T-helper 2 cell (primary cell): Measurements from ENCODE around the gene NUDT22.
A peak's percentile ranks its signal among the peaks of the same experiment; 100 is the strongest.

Experiments used
- DNase-seq, 5 experiments: peaks; one replicate each; pipeline versions ENCODE4 v3.0.0 to v3.0.0-alpha.2; 2012 to 2022

Gene NUDT22

DNA sequence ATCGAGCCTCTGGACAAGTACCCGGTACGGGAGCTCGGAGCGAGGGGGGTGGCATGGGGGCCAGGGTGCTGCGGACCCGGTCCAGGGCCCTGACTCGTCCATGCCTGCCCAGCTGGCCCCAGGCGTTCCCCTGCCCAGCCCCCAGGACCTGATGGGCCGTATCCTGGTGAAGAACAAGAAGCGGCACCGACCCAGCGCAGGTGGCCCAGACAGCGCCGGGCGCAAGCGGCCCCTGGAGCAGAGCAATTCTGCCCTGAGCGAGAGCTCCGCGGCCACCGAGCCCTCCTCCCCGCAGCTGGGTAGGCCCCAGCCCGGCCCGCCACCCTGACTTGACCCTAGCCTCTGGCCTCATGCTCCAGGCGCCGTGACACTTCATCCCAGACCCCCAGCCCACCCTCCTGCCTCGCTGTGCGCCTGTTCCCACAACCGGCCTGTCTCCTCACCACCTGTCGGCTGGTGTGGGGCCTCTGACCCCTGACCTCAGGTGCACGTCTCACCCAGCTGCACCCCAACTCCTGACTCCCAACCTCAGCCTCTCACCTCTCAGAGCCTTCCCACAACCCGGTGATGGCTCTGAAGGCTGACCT lies 33.0 kb downstream of the NUDT22 start:
- no peak for DNase-seq

DNA sequence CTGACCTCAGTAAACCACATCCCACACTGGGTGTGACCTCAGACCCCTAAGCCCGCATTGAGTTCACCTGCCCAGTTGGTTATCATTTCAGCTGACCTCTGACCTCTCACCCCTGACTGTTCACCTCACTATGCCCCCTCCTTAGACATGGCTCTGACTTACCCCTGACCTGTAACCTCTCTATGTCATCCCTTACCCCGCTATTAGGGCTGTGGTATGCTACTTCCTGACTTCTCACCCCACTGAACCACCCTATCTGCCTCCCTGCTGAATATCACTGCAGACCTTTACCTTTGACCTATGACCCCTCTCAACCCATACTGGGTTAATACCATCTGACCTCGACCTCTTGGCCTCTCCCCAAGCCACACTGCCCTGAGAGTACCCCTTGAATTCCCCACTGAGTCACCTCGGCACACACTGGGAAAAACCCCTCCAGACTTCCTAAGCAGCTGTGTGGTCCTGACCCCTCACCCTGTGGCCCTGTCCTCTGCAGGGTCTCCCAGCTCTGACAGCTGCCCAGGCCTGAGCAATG lies 33.5 kb downstream of the NUDT22 start:
- DNase-seq, result no peak

DNA sequence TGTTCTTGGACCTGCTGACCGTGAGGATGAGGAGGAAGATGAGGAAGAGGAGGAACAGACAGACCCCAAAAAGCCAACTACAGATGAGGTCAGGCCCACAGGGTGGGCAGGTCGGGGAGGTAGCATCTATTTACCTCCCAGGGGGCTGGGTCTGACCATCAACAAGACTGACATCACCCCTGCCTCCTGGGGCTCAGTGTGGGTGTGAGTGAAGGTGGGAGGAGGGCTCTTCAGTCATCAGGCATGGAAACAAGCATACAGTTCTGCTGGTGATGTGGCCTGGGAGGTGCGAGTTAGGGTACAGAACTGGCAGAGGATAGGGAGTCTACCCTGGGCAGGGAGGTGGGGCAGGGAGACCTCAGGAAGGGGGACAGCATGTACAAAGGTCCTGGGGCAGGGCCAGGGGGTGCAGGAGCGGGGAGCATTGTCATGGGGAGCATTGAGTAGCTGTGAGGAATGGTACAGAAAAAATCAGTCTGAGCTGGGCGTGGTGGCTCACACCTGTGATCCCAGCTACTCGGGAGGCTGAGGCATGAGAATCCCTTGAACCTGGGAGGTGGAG lies 34.2 kb downstream of the NUDT22 start:
- DNase-seq, result no peak

DNA sequence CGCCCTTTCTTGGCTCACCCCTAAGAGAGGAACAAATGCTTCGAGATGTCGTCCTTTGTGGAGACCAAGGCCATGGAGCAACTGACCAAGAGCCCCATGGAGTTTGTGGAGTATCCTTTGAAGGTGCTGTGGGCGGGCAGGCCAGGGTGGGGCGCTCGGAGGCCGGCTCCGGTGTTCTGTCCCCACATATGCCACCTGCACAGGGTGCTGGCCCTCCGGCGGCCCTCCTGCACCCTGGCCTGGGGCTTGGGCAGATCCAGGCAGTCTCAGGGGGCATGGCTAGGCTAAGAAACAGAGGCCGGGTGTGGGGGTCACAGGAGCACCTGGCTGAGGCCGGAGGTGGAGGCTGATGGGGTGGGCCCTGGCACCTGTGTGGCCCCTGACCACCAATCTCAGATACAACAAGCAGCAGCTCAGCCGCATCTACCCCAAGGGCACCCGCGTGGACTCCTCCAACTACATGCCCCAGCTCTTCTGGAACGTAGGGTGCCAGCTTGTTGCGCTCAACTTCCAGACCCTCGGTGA lies 35.5 kb downstream of the NUDT22 start:
- DNase-seq, result no peak

DNA sequence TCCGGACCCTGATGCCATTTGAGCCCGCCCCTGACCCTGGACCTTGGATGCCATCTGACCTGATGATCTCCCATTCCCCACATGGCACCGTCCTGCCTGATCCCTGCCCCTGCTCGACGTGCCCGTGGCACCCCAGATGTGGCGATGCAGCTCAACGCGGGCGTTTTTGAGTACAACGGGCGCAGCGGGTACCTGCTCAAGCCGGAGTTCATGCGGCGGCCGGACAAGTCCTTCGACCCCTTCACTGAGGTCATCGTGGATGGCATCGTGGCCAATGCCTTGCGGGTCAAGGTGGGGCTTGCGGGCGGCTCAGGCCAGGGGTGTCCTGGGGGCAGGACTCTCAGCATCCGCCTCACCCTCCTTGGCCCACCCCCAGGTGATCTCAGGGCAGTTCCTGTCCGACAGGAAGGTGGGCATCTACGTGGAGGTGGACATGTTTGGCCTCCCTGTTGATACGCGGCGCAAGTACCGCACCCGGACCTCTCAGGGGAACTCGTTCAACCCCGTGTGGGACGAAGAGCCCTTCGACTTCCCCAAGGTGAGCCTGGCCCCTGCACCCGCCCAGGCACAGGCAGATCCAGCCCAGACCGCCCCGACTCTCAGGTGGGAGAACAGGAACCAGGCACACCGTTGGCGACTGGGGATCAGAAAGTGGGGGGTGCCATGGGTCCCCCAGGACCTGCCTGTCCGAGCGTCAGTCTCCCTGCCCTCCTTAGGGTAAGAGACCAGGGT lies 36.4 kb downstream of the NUDT22 start:
- DNase-seq, result peak in 1 of 5 experiments; percentile 2

DNA sequence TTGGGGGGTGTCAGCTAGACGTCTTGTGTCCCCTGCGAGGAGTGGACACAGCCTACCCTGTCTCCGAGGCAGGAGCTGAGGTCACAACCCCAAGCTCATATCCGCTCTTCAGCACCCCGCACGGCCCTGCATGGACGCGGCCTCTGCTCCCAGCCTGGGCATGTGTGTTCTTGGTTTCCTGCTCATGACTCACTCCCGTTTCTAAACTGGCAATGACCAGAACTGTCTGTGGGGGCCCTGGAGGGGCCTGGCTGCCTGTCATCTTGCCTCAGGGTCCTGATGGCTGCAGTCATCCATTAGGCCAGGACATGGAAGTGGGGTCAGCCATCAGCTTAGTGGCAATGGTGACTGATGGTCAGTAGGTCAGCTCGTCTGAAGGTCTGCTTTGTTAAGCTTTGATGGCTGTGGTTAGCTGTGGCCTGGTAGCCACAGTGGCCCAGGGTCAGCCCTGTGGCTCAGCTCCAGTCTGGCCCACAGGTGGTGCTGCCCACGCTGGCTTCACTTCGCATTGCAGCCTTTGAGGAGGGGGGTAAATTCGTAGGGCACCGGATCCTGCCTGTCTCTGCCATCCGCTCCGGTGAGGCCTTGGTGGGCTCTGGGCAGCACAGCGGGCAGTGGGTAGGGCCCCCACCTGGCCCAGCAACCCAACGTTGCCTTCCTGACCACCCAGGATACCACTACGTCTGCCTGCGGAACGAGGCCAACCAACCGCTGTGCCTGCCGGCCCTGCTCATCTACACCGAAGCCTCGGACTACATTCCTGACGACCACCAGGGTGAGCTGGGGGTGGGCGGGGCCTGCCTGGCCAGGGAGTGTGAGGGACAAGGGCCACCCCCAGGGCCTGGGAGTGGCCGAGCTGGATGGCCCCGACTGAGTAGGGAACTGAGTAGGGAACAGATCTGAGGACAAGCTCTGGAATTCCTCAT lies 37.2 kb downstream of the NUDT22 start:
- DNase-seq, result no peak

DNA sequence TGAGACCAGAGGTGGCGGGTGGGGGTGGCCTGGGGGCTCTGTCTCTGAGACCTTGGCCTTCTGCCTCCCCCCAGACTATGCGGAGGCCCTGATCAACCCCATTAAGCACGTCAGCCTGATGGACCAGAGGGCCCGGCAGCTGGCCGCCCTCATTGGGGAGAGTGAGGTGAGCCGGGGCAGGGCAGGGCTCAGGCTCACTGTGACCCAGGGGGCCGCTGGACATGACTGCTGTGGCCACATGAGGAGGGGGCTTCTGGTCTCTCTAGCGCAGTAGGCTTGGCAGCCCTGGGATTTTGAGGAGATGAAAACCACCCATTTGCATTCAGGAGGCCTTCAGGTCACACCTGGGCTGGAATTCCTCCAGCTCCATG lies 37.9 kb downstream of the NUDT22 start:
- DNase-seq, result no peak

DNA sequence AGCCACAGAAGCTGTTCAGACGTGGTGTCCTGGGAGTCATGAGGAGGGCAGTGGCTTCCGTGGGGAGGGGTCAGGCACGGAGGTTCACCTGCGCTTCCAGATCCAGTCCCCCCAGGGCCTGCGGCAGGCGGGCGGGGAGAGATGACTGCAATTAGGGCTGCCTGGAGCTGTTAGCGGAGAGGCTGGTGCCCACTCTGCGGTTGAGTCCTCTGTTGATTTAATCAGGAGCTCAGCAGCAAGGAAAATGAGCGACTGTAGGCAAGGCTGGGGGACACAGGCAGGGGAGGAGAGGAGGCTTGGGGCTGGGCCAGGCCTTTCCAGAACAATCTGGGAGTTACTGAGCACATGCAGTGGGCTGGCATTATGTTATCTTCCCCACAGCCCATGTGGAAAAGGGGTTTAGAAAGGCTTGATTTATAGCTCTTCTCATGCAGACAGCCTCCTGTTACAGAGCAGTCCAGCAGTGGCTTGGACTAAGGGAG lies 38.3 kb downstream of the NUDT22 start:
- no peak for DNase-seq

DNA sequence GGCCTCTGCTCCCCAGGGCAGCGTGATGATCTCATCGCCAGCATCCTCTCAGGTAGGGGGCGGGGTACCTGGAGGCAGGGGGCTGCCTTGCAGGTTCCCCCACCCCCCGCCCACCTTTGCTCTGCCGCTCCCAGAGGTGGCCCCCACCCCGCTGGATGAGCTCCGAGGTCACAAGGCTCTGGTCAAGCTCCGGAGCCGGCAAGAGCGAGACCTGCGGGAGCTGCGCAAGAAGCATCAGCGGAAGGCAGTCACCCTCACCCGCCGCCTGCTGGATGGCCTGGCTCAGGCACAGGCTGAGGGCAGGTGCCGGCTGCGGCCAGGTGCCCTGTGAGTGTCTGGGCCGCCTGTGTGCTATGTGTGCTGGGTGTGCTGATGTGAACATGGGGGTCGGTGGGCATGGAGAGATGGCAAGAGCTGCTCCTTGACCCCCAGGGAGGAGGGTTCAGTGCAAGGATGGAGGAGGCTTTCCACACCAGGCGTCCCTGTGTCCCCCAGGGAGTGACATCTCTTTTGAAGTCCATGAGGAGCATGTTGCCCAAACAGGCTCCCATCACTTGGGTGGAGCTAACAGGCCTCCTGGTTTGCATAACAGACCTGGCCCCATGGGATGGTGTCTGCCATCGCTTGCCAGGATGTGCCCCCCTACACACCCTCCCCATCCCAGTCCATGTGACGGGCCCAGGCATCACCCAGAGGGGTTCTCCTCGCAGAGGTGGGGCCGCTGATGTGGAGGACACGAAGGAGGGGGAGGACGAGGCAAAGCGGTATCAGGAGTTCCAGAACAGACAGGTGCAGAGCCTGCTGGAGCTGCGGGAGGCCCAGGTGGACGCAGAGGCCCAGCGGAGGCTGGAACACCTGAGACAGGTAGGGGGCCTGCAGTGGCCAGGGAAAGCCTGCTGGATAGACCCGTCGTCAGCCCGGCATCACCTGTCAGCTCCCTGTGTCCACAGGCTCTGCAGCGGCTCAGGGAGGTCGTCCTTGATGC lies 39.4 kb downstream of the NUDT22 start:
- no peak for DNase-seq

DNA sequence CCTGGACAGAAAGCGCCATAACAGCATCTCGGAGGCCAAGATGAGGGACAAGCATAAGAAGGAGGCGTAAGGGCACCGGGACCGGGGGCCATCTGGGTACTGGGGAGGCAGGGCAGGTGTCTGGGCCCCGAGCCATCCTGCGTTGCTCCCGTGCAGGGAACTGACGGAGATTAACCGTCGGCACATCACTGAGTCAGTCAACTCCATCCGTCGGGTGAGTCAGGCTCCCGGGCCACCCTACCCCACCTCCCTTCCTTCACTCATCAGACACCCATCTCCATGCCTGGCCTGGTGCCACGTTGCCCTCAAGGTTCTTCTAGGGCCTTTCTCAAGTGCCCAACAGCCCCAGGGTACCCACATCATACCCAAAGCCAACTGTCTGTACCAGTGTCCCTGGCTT lies 40.3 kb downstream of the NUDT22 start:
- DNase-seq, result no peak

DNA sequence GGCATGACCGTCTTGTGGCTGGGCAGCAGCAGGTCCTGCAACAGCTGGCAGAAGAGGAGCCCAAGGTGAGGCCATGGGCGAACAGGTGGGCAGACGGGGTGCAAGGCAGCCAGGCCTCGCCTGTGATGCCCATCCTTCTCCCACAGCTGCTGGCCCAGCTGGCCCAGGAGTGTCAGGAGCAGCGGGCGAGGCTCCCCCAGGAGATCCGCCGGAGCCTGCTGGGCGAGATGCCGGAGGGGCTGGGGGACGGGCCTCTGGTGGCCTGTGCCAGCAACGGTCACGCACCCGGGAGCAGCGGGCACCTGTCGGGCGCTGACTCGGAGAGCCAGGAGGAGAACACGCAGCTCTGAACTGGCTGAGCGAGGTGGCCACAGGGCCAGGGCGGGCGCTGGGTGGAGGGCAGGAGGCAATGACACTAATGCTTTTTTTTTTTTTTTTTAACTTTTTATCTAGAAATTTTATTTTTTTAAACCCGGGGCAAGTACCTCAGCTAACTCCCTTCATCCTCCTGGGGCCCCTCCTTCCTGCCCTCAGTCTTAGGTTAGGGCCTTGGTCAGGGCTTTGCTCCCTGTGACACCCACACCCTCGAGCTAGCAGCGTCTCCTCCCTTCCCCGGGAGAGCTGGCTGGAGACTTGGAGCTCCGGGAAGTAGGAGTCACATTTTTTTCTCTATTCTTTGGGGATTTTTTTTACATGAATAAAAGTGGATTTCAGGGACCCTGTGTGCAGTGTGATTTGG lies 41.3 kb downstream of the NUDT22 start:
- DNase-seq, result no peak

DNA sequence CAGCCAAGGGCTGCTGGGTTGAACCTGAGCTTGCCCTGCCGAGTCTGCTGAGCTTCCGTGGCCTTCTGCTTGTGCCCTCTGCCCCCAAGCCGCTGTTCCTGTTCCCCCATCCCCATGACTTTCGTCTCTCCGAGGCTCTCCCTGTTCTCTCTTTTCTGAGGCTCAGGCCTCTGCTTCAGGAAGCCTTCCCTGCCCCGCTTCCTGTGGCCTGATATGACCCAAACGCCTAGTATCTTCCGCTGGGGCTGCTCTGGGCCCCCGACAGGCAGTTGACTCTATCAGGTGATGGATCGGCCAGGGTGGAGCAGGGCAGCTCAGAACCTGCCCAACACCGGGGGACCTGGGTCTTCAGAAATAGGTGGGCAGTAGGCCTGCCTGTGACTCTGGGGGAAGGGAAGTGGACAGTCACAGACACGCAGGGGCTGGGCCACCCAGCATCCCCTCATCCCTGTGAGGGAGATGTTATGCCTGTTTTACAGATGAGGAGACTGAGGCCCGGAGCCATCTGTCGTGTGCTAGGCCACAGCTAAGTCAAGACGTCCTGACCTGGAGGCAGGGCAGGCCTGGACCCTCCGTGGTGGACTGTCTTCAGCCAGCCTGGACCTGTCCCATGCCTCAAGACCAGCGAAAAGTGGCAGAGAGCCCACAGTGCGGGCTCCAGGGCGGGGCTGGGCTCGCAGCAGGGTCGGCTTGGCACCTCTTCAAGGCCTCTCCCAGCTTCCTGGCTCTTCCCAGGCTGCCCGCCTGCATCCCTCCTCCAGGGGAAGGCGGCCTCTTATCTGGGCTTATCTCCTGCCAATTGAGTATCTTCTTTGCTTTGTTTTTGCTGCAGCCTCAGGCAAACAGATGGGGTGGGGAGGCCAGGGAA lies 42.2 kb downstream of the NUDT22 start:
- DNase-seq, result peak in 1 of 5 experiments; percentile 2

DNA sequence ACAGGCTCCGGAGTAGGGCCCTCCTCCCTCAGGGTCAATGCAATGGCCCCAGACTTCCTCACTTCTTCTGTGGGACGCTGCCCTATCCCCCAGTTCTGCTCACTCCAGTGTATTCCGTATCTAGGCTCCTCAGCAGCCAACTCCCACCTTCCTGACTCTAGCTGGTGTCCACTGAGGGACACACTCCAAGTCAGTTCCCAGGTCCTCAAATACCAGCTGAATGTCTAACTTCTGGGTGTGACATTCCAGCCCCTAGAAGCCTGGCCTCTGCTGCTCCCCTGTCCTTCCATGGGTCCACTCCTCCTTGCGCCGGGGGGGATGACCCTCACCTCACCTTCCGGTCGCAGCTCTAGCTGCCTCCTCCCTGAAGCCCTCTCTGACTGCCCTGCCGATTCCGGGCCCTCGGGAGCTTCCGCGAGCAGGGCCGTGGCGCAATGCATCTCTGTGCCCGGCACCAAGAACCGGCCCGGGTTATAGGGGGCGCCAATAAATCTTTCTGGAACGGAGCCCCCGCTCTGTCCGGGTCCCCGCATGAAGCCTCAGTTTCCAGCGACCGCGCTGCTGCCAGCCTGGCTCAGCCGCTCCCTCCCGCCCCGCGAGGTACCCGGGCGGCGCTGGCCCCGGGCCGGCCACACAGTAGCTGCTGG lies 42.9 kb downstream of the NUDT22 start:
- DNase-seq, result peak in 3 of 5 experiments; percentile 24 to 62 (median 30)

DNA sequence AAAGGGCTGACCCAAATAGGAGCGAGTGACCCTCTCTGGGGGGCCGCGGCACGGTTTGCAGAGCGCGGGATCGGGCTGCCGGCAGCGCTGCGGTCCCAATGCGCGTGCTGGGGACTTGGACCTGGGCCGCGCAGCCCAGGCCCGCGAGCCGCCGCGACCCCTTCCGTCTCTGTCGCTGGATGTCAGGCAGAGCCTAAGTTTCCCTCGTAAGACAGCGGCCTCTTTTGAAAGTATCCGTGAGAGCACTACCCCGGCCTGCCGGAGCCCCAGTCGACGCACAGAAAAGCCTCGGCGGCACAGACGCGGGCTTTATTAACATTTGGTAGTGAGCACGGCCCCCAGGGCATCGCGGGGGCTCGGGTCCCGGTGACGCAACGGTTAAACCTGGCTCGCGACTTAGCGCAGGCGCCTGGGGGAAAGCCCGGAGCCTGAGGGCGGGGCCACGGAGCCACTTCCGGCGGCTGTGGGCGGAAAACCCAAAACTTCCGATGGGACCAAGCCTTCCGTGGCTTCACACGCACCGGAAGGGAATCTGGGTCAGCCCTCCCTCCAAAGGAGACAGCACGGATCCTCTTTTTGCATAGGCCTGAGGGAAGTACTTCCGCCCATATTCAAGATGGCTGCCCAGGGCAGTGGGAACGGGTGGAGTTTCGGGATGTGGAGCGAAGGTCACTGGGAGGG lies 43.6 kb downstream of the NUDT22 start:
- DNase-seq, result peak; percentile 94 to 99 (median 98)

DNA sequence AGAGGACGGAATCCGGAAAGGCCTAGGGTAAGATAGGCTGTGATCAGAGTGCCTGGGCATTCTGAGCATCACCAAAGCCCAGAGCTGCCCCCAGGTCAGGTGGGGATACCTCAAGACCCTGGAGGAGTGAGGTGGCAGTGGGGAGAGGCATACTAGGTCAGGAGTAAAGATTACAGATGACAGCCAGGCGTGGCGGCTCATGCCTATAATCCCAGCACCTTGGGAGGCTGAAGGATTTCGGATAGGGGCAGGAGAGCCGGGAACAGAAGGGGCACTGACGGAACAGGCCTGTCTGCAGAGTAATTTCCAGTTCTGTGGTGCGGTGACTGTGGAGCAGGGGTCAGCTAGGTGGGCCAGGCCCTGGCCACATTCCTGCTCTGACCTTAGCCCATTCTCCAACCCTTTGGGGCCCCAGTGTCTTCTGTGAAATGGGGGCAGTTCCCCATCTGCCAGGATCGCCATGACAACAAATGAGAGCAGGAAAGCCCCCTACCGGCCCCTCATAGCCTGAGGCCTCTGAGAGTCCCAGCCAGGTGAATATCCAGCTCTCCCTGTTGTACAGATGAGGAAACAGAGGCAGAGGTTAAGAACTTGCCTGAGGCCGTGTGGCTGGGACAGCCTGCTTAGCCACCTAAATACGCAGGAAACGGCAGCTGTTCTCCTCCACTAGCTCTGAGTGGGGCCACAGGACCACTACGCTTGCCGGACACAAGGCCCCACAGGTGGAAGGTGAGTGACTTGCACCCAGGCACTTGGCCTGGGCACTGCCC lies 49.1 kb downstream of the NUDT22 start:
- DNase-seq, result no peak

DNA sequence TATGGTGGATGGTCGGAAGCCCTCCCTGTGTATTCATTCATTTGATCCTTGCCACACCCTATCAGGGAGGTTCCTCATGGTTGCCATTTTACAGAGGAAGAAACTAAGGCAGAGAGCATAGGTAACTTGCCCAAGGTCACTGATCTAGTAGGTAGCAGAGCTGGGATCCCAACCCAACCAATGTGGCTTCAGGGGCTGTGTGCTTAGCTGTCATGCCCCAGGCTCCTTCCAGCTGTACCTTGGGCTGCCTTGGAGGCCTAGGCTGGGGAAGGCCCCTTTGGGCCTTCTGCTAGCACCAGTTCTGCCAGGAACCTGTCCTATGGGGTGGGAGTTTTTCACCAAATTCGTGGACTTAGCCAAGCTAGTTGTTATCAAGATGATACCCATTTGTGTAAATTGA lies 49.8 kb downstream of the NUDT22 start:
- DNase-seq, result no peak

DNA sequence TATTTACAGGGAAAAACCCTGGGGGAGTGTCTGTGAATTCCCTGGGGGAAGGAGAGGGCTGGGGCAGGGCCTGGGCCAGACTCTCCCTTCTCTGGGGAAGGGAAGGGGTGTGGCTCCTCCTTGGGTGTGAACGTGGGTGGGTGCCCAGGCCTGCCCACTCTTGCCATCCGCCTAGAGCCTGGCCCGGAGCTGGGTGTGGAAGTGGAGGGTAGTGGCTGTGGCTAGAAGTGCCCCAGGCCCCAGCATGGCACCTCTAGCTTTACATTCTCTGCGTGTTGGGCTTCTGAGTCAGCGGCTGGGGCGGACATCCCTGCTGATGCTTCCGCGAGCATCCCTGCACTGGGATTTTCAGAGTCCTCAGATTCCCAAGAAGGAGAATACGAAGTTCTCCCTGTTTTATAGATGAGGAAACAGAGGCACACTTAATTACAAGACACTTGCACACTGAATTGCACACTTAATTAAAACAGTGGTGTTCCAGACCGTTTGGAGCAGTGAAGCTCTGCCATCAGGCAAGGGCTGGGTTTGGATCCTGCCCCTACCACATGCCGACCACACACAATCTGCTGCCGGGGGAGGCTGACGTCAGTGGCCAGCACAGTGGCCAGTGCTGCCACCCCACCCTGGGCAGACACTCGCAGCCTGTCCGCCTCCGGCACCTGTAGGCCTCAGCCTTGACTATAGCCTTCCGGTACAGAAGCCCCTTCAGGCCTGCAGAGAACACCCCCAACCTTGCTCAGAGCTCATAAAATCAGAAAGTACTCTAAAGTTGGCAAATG lies 50.8 kb downstream of the NUDT22 start:
- no peak for DNase-seq
